Transverse colon (tissue), 4 donors: ENCODE results near the gene ZNF462.

Experiments
- CTCF ChIP-seq, 5 experiments: fragments of 200-600 bp in 3 of 5; fragments of 450-650 bp in 2 of 5; sonication (generic) in 3 of 5; IDR thresholded peaks; 1 replicate in 2 of 5; 2 replicates in 3 of 5; pipeline ENCODE4 v1.5.1; 2016 to 2017; ENCODE audit warnings: antibody characterized with exemption in 5 of 5, inconsistent platforms in 3 of 5, mild to moderate bottlenecking in 2 of 5, moderate library complexity in 1 of 5
- EP300 ChIP-seq: sonication (generic); formaldehyde crosslinking; IDR thresholded peaks from one replicate; pipeline ENCODE4 v1.6.1; 2017; ENCODE audit warnings: antibody characterized with exemption, low read depth
- POLR2A ChIP-seq: fragments of 450-650 bp; IDR thresholded peaks from one replicate; pipeline ENCODE4 v1.6.1; 2016; ENCODE audit warnings: antibody characterized with exemption, mild to moderate bottlenecking, moderate library complexity
- POLR2AphosphoS5 ChIP-seq, 3 donors: sonication (generic); formaldehyde crosslinking; IDR thresholded peaks; one replicate each; pipeline ENCODE4 v1.6.1; 2016; ENCODE audit warnings: antibody characterized with exemption in 3 of 3

GRCh38 chr9:106932675-106933074, 69.7 kb downstream of the ZNF462 start:
- no peak for TF ChIP-seq EP300
- TF ChIP-seq CTCF (IDR thresholded peaks at IDR 0.05): no peak
- TF ChIP-seq POLR2A: no peak
- no peak for TF ChIP-seq POLR2AphosphoS5 (IDR thresholded peaks at IDR 0.05)
